Embryonic facial prominence (tissue), 1 donor: ENCODE results near the gene SETBP1.

Experiments used
- DNase-seq: peaks from one replicate; pipeline ENCODE4 v3.0.0-alpha.2; 2016; ENCODE audit errors: extremely low spot score

Gene SETBP1

GRCh38 chr18:44816477-44816876, 135.8 kb downstream of the SETBP1 start:
- DNase-seq, result no peak

- DNase-seq, result no peak
Observed at GRCh38 chr18:44817831-44818473, 137.3 kb downstream of the SETBP1 start.

DNA sequence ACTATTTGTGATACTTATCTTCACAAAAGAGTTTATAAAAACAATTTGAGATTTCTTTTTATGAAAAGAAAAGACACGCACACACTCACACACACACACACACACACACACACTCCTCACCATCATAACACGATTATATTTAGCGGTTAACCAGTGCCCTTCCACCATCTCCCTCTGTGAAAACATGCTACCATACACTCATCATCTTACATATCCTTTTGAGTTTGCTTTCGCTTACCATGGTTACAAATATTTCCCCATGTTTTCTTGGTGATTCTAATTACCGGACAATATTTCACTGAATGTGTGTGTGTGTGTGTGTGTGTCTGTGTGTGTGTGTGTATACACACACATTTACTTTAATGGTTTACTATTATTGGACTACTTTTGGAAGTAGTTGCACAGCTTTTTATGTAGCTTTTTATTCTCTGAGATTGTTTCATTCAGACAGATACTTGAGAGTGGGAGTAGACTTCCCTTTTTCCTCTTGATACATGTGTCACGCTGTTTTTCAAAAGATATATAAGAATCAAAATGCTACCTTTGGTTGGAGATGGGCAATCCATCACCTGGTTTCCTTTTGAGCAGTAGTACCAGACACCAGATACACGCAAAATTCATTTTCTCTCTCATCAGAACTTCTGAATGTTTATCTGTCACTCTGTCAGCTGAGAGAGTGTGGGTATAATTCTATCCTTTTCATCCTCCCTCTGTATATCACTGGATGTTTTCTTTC, 138.1 kb downstream of the SETBP1 start:
- no peak for DNase-seq

DNA sequence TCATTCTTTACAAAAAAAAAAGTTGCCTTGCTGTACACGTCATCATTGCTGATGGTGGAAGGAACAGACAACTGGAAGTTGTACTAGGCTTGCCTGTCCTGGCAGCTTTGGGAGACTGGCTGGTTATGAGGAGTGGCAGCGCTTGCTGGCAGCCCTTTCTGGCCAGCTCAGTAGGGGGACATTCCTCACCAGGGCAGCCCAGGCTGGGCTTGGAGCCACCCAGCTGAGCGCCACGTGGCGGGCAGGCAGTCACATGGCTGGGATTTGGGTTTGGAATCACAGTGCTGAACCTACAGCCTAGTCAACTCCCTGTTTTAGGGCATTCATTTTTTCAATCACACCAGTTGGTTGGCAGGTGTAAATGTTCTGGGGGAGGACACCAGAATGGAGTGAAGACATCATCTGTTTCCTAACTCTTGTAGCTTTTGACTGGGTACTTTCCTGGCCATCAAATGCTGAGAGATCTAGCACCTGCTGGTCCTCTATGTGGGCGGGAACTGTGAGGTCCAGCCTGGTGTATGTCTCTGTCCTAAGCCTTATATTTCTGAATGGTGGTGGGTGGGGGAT, 139.3 kb downstream of the SETBP1 start:
- DNase-seq, result no peak

GRCh38 chr18:44821924-44822323, 141.2 kb downstream of the SETBP1 start:
- DNase-seq, result no peak

- no peak for DNase-seq
Observed at GRCh38 chr18:44823286-44823685, 142.6 kb downstream of the SETBP1 start.

DNA sequence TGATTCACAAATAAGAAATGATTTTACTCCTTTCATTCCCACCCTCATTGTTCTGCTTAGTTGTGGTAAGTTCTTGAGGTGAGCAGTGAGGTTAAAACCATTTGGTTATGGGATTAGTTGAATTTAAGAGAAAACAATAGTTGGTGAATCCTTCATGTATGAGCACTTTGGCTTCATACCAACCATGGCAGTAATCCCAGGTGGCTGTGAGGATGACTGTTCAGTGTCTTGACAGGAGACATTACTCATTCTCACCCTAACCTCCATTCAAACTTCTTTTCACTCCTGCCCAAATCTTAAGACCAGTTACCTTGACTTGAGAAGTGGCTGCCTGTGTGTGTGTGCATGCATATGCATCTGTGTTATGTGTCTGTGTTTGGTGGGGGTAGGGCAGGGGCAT, 143.1 kb downstream of the SETBP1 start:
- DNase-seq, result no peak

DNA sequence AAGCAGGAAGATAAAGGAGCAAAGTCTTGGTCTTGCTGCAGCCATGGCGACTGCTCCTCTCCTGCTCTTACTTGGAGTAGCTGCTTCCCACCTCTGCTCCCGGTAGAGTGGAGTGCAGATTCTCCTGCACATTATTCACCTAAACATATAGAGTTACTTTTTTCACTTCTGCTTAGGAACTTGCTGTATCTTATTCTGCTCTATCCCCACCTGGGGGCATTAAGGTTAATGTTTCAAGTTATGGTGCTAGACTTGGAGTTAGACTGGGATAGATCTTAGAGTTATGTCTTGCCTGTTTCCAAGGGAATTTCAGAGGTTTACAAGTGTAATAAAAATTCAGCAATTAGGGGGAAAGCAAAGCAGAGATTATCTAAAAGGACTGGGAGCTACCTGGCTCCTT, 144.2 kb downstream of the SETBP1 start:
- no peak for DNase-seq

GRCh38 chr18:44826418-44827259, 146.0 kb downstream of the SETBP1 start:
- peak; percentile 78 for DNase-seq

- no peak for DNase-seq
Observed at GRCh38 chr18:44828080-44828479, 147.4 kb downstream of the SETBP1 start.

DNA sequence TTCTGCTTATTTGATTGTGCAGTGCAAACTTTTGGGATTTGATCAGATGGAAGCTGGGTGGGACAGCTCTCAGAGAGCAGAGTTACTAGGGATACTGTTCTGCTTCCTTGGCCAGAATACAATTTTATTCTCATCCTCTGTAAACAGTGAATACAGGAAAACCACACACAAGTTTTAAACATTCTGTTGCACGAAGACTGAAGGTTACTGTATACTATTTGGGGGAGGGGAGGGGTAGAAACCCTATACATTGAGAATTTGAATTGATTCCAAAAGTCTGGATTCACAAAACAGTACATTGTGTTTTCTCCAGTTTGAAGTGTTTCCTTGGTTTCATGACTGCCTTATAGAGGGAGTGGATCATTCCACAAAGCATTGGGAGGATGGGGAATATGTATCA, 149.9 kb downstream of the SETBP1 start:
- peak; percentile 80 for DNase-seq

- DNase-seq, result no peak
Observed at GRCh38 chr18:44833786-44834185, 153.1 kb downstream of the SETBP1 start.

- no peak for DNase-seq
Observed at GRCh38 chr18:44834867-44835469, 154.3 kb downstream of the SETBP1 start.

- no peak for DNase-seq
Observed at GRCh38 chr18:44835703-44836102, 155.0 kb downstream of the SETBP1 start.

DNA sequence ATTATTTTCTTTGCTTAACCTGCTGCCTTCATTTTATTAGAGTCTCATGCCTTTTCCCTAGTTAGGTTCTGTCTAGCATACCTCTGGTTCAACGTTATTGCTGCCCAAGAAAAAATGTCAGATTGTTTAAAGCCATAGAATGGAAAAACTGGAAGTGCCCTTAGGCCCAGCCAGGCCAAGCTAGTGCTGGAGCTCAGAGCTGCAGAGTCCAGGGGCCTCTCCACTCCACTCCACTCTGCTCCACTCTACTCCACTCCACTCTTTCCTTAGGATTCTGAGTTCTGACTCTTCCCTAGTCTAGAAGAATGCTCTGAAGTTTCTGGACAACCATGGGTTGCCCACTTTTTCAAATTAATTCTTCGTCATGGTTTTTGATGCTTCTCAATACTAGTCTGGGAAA, 155.6 kb downstream of the SETBP1 start:
- DNase-seq, result no peak

- DNase-seq, result no peak
Observed at GRCh38 chr18:44837482-44838180, 156.9 kb downstream of the SETBP1 start.

GRCh38 chr18:44838971-44839666, 158.4 kb downstream of the SETBP1 start:
- no peak for DNase-seq

DNA sequence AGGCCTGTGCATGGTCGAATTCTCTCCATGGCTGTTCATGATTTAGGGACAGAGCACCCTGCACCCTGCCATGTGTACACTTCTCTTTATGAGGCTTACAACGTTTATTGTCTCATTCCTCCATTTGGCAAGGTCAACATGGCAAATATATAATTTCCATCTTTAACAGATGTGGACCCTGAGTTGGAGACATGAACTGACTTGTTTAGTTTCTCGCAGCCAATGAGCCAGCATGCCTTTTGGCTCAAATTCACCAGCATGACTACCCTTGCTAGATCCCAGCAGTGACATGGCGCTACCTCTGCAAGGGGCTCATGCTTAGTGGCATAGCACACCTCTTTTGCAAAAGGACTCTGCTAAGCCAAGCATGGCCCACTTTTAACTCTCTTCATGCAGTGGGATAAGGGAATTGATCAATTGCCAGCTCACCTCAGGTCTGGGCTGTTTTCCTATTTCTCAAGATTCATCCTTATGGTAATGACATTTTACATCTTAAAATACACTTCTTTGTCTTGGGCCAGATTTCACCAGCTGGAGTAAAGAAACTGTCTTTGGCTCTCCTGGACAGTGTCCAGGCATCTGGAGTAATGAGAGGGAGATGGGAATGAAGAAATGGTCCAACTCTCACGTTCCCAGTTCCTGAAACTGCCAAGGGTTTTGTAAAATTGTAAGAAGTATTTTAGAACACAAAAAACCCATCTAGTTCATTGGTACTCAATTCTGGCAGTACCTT, 159.5 kb downstream of the SETBP1 start:
- DNase-seq, result no peak

DNA sequence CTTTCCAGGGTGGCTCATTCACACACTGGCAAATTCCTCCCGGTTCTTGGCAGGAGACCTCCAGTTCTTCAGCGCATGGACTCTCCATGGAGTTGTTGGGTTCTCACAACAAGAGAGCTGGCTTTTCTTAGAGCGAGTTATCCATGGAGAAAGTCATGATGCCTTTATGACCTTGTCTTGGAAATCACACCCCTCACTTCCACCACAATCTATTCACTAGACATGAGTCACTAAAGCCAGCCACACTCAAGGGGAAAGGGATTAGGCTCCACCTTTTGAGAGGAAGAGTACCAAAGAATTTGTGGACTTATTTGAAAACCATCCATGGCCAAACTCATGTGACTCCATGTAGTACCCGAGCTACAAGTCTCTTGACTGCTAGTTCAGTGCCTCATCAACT, 160.5 kb downstream of the SETBP1 start:
- no peak for DNase-seq
